Type B pancreatic cell (in vitro differentiated cells): ENCODE data around the gene XIRP2. TPM values are rescaled to one million over a fixed set of nuclear protein-coding genes. Genes with fewer than 3 reads are reported as not detected.

Experiments used
- DNase-seq: peaks from one replicate; pipeline ENCODE4 v3.0.0; 2021; ENCODE audit warnings: mixed read lengths; ENCODE audit not compliant: unreplicated experiment; ENCODE audit errors: extremely low spot score
- H3K27ac Mint-ChIP-seq: 2 replicates; pipeline ENCODE4 v1.8.0; 2021; ENCODE audit warnings: mild to moderate bottlenecking, mixed read lengths
- H3K27me3 Mint-ChIP-seq: 2 replicates; pipeline ENCODE4 v1.8.0; 2021; ENCODE audit warnings: mixed read lengths
- H3K36me3 Mint-ChIP-seq: 2 replicates; pipeline ENCODE4 v1.8.0; 2021; ENCODE audit warnings: mixed read lengths
- H3K4me1 Mint-ChIP-seq: one replicate; pipeline ENCODE4 v1.8.0; 2021; ENCODE audit warnings: mixed read lengths; ENCODE audit not compliant: unreplicated experiment
- H3K4me3 Mint-ChIP-seq: 2 replicates; pipeline ENCODE4 v1.8.0; 2021; ENCODE audit warnings: mild to moderate bottlenecking, mixed read lengths
- H3K9me3 Mint-ChIP-seq: 2 replicates; pipeline ENCODE4 v1.8.0; 2021; ENCODE audit warnings: mixed read lengths
- CTCF ChIP-seq: fragments of 200-600 bp; sonication (generic); conservative IDR thresholded peaks from 2 replicates; pipeline ENCODE4 v1.5.0; 2021; ENCODE audit warnings: antibody characterized with exemption, mild to moderate bottlenecking
- total RNA-seq: library from RNA; stranded (reverse); gene quantifications from 2 replicates; pipeline ENCODE4 v1.2.1, GENCODE V29; 2021; ENCODE audit warnings: low replicate concordance

XIRP2 gene
- total RNA-seq, 1 donor from 2014 or later = 0.19 TPM

- Mint-ChIP-seq H3K27me3 (peaks cover 29% of the 10 kb centered on the region), H3K4me3 (no peak overlapping the region)
These were observed 409.7 kb downstream of the XIRP2 start for GRCh38 chr2:167298017-167298416.

More at GRCh38 chr2:167298017-167298416, 409.7 kb downstream of the XIRP2 start:
- no peak overlapping the region for H3K27ac Mint-ChIP-seq
- no peaks in the 10 kb centered on the region for H3K36me3 Mint-ChIP-seq
- no peak for TF ChIP-seq CTCF
- H3K9me3 Mint-ChIP-seq = no peaks in the 10 kb centered on the region
- H3K4me1 Mint-ChIP-seq = peaks cover 11% of the 10 kb centered on the region
- no peak for DNase-seq
